Measurements from ENCODE around the gene GUK1. TPM values are rescaled to one million over a fixed set of nuclear protein-coding genes. Genes with fewer than 3 reads are reported as not detected.

Gene GUK1
- total RNA-seq, 2 experiments from 2014 or later = 375 to 376 TPM

- Mint-ChIP-seq H3K27me3 (no peaks in the 10 kb centered on the region), H3K36me3 (ENCODE audit: low read depth) (peaks cover 35% of the 10 kb centered on the region), H3K4me3 (no peak overlapping the region), H3K4me1 (ENCODE audit: low read depth) (peaks cover 30% of the 10 kb centered on the region), H3K27ac (no peak overlapping the region), H3K9me3 (no peaks in the 10 kb centered on the region)
- ChIA-PET POLR2A (no interaction called here), CTCF (no interaction called here)
- no peak for DNase-seq
- intact Hi-C loops (cut with micrococcal nuclease) = no loop called here
- no peak for ATAC-seq
- TF ChIP-seq, protein P1, sequence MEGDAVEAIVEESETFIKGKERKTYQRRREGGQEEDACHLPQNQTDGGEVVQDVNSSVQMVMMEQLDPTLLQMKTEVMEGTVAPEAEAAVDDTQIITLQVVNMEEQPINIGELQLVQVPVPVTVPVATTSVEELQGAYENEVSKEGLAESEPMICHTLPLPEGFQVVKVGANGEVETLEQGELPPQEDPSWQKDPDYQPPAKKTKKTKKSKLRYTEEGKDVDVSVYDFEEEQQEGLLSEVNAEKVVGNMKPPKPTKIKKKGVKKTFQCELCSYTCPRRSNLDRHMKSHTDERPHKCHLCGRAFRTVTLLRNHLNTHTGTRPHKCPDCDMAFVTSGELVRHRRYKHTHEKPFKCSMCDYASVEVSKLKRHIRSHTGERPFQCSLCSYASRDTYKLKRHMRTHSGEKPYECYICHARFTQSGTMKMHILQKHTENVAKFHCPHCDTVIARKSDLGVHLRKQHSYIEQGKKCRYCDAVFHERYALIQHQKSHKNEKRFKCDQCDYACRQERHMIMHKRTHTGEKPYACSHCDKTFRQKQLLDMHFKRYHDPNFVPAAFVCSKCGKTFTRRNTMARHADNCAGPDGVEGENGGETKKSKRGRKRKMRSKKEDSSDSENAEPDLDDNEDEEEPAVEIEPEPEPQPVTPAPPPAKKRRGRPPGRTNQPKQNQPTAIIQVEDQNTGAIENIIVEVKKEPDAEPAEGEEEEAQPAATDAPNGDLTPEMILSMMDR (IDR thresholded peaks at IDR 0.05) = no peak
Measured at GRCh38 chr1:228144993-228145343, 4.9 kb downstream of the GUK1 start.

GRCh38 chr1:228145463-228146416 is 5.7 kb downstream of the GUK1 start:
- no peaks in the 10 kb centered on the region for H3K9me3 Mint-ChIP-seq
- intact Hi-C loops (cut with micrococcal nuclease) = no loop called here
- no peak overlapping the region for H3K27ac Mint-ChIP-seq
- CTCF ChIA-PET = no interaction called here
- DNase-seq (no peak), ATAC-seq (no peak)
- peaks cover 30% of the 10 kb centered on the region for H3K4me1 Mint-ChIP-seq (ENCODE audit: low read depth)
- peaks cover 32% of the 10 kb centered on the region for H3K36me3 Mint-ChIP-seq (ENCODE audit: low read depth)
- POLR2A ChIA-PET = no interaction called here
- H3K4me3 Mint-ChIP-seq = no peak overlapping the region
- H3K27me3 Mint-ChIP-seq = no peaks in the 10 kb centered on the region
- TF ChIP-seq, protein P1 (IDR thresholded peaks at IDR 0.05) = no peak

DNA sequence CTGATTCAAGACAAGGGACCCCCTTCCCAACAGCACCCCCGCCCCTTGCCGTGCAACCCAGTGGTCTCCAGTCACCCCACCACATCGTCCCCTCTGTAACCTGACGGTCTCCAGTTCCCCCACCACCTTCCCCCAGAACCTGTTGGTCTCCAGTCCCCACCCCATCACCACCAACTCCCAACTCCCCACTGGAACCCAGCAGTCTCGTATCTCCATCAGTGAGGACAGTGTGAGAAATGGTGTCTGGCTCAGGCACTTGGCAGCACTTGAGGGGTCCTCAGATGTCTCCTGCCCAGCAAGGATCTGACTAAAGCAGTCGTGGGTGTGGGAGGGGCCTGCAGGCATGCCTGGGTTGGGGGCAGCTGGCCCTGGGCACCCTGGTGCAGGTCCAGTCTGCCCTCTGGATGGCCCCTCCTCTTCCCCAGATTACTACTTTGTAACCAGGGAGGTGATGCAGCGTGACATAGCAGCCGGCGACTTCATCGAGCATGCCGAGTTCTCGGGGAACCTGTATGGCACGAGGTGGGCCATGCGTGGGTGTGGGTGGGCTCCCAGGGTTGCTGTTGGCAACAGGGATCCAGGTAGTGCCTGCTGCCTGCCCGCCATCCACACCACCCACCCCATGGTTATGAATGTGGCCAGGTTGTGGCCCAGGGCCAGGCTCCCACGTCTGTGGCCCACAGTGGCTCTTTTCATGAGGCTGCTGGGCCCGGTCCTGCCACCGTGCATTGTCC is 6.5 kb downstream of the GUK1 start:
- ChIA-PET POLR2A (no interaction called here), CTCF (no interaction called here)
- no peak overlapping the region for H3K27ac Mint-ChIP-seq

DNA sequence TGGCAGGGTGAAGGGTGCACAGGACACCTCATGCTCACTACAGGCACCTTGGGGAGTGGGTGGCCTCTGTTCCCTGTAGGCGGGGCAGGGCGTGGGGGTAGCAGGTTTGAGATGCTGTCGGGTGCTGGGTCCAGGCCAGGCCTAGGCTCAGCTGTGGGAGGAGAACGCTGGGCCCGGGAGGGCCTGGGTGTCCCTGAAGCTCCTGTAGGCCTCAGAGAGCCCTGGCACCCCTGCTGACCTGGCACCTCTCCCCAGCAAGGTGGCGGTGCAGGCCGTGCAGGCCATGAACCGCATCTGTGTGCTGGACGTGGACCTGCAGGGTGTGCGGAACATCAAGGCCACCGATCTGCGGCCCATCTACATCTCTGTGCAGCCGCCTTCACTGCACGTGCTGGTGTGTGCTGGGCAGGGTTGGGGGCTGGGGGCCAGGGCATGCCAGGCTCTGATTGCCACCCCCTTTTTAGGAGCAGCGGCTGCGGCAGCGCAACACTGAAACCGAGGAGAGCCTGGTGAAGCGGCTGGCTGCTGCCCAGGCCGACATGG is 7.1 kb downstream of the GUK1 start:
- DNase-seq (no peak), ATAC-seq (no peak)
- Mint-ChIP-seq H3K27me3 (no peaks in the 10 kb centered on the region), H3K36me3 (ENCODE audit: low read depth) (peaks cover 18% of the 10 kb centered on the region), H3K27ac (no peak overlapping the region), H3K4me3 (no peak overlapping the region), H3K4me1 (ENCODE audit: low read depth) (peaks cover 26% of the 10 kb centered on the region), H3K9me3 (no peaks in the 10 kb centered on the region)
- ChIA-PET CTCF (no interaction called here), POLR2A (no interaction called here)
- intact Hi-C loops (cut with micrococcal nuclease) = no loop called here
- TF ChIP-seq, protein P1 (IDR thresholded peaks at IDR 0.05) = no peak

More for the DNA sequence above, 6.5 kb downstream of the GUK1 start:
- Mint-ChIP-seq H3K36me3 (ENCODE audit: low read depth) (peaks cover 24% of the 10 kb centered on the region), H3K4me3 (no peak overlapping the region), H3K9me3 (no peaks in the 10 kb centered on the region), H3K4me1 (ENCODE audit: low read depth) (peaks cover 30% of the 10 kb centered on the region), H3K27me3 (no peaks in the 10 kb centered on the region)
- intact Hi-C loops (cut with micrococcal nuclease) = no loop called here
- ATAC-seq = no peak
- no peak for DNase-seq
- TF ChIP-seq, protein P1 (IDR thresholded peaks at IDR 0.05) = no peak

GRCh38 chr1:228147768-228148167 is 7.7 kb downstream of the GUK1 start:
- no peak for ATAC-seq
- intact Hi-C loops (cut with micrococcal nuclease) = no loop called here
- Mint-ChIP-seq H3K9me3 (no peaks in the 10 kb centered on the region), H3K27ac (no peak overlapping the region), H3K4me1 (ENCODE audit: low read depth) (peaks cover 21% of the 10 kb centered on the region), H3K27me3 (no peaks in the 10 kb centered on the region), H3K4me3 (no peak overlapping the region), H3K36me3 (ENCODE audit: low read depth) (peaks cover 12% of the 10 kb centered on the region)
- ChIA-PET CTCF (no interaction called here), POLR2A (no interaction called here)
- TF ChIP-seq, protein P1 (IDR thresholded peaks at IDR 0.05) = no peak
- no peak for DNase-seq
